K562 (cell line): ENCODE measurements around the gene TPI1. TPM values are rescaled to one million over a fixed set of nuclear protein-coding genes. Genes with fewer than 3 reads are reported as not detected.

Experiments used
- ATAC-seq: fragments of 200-7000 bp; cut with Tn5 transposase; 3 replicates; pipeline ENCODE4 v1.9.1; 2020; ENCODE audit warnings: moderate library complexity
- BruUV-seq: library from RNA; stranded (reverse); fragments of 400-500 nt; replicated peaks from 2 replicates; lab custom pipeline; 2021; lab: Mats Ljungman, UMichigan
- CTCF ChIA-PET: fragments of 300-600 bp; formaldehyde crosslinking; extraction: SDS; loops from one replicate; lab custom pipeline; 2021; ENCODE audit warnings: low intra/inter-chr PET ratio; lab: Yijun Ruan, JAX
- POLR2A ChIA-PET: fragments of 300-600, 350-650 bp; sonication (Branson Sonifier 250); formaldehyde crosslinking; extraction: SDS; loops from one replicate; lab custom pipeline; 2021; ENCODE audit warnings: antibody characterized with exemption, inconsistent platforms; lab: Yijun Ruan, JAX
- DNase-seq, 4 experiments: peaks; one replicate each; pipeline versions ENCODE4 v3.0.0 to v3.0.0-alpha.2; 2011 to 2018; ENCODE audit warnings: low spot score in 3 of 4, mixed read lengths in 3 of 4; ENCODE audit errors: extremely low read depth in 1 of 4
- FAIRE-seq: peaks from 2 replicates; lab custom pipeline; 2011; peaks lifted over from hg19 to GRCh38; lab: Jason Lieb, UNC
- H2AFZ ChIP-seq: 2 replicates; pipeline ENCODE4 v1.6.0; 2011; ENCODE audit warnings: low read depth, low read length, control low read depth, inconsistent platforms
- H3K27ac ChIP-seq: fragments of 200-600 bp; 3 replicates; pipeline ENCODE4 v1.8.0; 2011; ENCODE audit warnings: low read depth, mild to moderate bottlenecking, control low read depth, inconsistent platforms, low read length, moderate library complexity, mixed read lengths; ENCODE audit errors: extremely low read depth
- H3K27me3 ChIP-seq, 2 experiments: fragments of 300-600 bp in 1 of 2; 2 replicates in 1 of 2; 3 replicates in 1 of 2; pipeline versions ENCODE4 v1.6.0 to v1.8.0; 2011; ENCODE audit warnings: inconsistent platforms in 2 of 2, low read length in 2 of 2, mild to moderate bottlenecking in 1 of 2, mixed read lengths in 1 of 2, moderate library complexity in 1 of 2; ENCODE audit not compliant: control insufficient read depth in 2 of 2, insufficient read depth in 2 of 2
- H3K36me3 ChIP-seq: fragments of 300-600 bp; 3 replicates; pipeline ENCODE4 v1.8.0; 2011; ENCODE audit warnings: mild to moderate bottlenecking, low read length, inconsistent platforms; ENCODE audit not compliant: control insufficient read depth, insufficient read depth
- H3K4me1 ChIP-seq, 2 experiments: fragments of 200-600 bp in 1 of 2; replicated peaks in 1 of 2; 2 replicates in 1 of 2; 3 replicates in 1 of 2; pipeline versions ENCODE4 v1.5.1 to v1.8.0; 2011; ENCODE audit warnings: inconsistent platforms in 2 of 2, low read length in 2 of 2, mild to moderate bottlenecking in 1 of 2, mixed read lengths in 1 of 2, moderate library complexity in 1 of 2; ENCODE audit not compliant: control insufficient read depth in 2 of 2, insufficient read depth in 2 of 2
- H3K4me2 ChIP-seq: 2 replicates; pipeline ENCODE4 v1.6.1; 2011; ENCODE audit warnings: low read length, control low read depth, inconsistent platforms, mixed read lengths; ENCODE audit not compliant: insufficient read depth
- H3K4me3 ChIP-seq: fragments of 200-600 bp; sonication (generic), shearing (Covaris generic); 2 replicates; pipeline ENCODE4 v1.5.1; 2016; ENCODE audit warnings: control low read depth, inconsistent platforms
- H3K79me2 ChIP-seq: fragments of 200-600 bp; 3 replicates; pipeline ENCODE4 v1.8.0; 2011; ENCODE audit warnings: low read length, inconsistent platforms; ENCODE audit not compliant: control insufficient read depth, insufficient read depth
- H3K9ac ChIP-seq, 2 experiments: 2 replicates each; pipeline versions ENCODE4 v1.6.0 to v1.6.1; 2011; ENCODE audit warnings: low read depth in 2 of 2, low read length in 2 of 2, control low read depth in 1 of 2, inconsistent platforms in 1 of 2, mild to moderate bottlenecking in 1 of 2, mixed read lengths in 1 of 2; ENCODE audit not compliant: insufficient read depth in 1 of 2
- H3K9me1 ChIP-seq: one replicate; pipeline ENCODE4 v1.6.0; 2011; ENCODE audit warnings: inconsistent platforms, mild to moderate bottlenecking, low read length, moderate library complexity; ENCODE audit not compliant: control insufficient read depth, insufficient read depth
- H3K9me3 ChIP-seq: replicated peaks from 2 replicates; pipeline ENCODE4 v1.5.1; 2011; ENCODE audit warnings: low read depth, low read length, inconsistent platforms; ENCODE audit not compliant: control insufficient read depth, insufficient read depth
- H4K20me1 ChIP-seq: replicated peaks from 2 replicates; pipeline ENCODE4 v1.6.1; 2011; ENCODE audit warnings: low read length, inconsistent platforms, mixed read lengths; ENCODE audit not compliant: control insufficient read depth, insufficient read depth
- ARNT ChIP-seq, 2 experiments: fragments of 450-650 bp; IDR thresholded peaks; 2 replicates each; pipeline ENCODE4 v1.6.1; 2016; ENCODE audit warnings: mild to moderate bottlenecking in 1 of 2
- BHLHE40 ChIP-seq: IDR thresholded peaks from 2 replicates; pipeline ENCODE4 v1.6.1; 2011; ENCODE audit warnings: low read length, improper control_type of control experiment
- CBFA2T3 ChIP-seq: fragments of 450-650 bp; IDR thresholded peaks from 2 replicates; pipeline ENCODE4 v1.6.1; 2017
- ESRRB ChIP-seq: fragments of 250-450 bp; sonication (Bioruptor Pico); IDR thresholded peaks from 2 replicates; pipeline ENCODE4 v1.5.0; 2020; ENCODE audit warnings: mild to moderate bottlenecking, moderate library complexity, borderline replicate concordance
- FOXP1 ChIP-seq: sonication (generic); formaldehyde crosslinking; IDR thresholded peaks from 2 replicates; pipeline ENCODE4 v1.8.0; 2022; ENCODE audit warnings: mild to moderate bottlenecking, missing genetic modification reagents
- HMGXB4 ChIP-seq: sonication (generic); formaldehyde crosslinking; IDR thresholded peaks from 2 replicates; pipeline ENCODE4 v1.8.1; 2023; ENCODE audit warnings: mild to moderate bottlenecking, missing genetic modification reagents
- KDM2B ChIP-seq: fragments of 250-450 bp; sonication (Bioruptor Pico); IDR thresholded peaks from 2 replicates; pipeline ENCODE4 v1.8.0; 2021; ENCODE audit warnings: mild to moderate bottlenecking, moderate library complexity
- NKRF ChIP-seq: fragments of 450-650 bp; IDR thresholded peaks from 2 replicates; pipeline ENCODE4 v1.6.1; 2016; ENCODE audit warnings: borderline replicate concordance
- RB1 ChIP-seq: fragments of 450-650 bp; IDR thresholded peaks from 2 replicates; pipeline ENCODE4 v1.6.1; 2017; ENCODE audit warnings: low read depth, mild to moderate bottlenecking
- SREBF1 ChIP-seq: fragments of 150-350 bp; IDR thresholded peaks from 2 replicates; pipeline ENCODE4 v1.6.1; 2014; ENCODE audit warnings: antibody characterized with exemption, low read depth, low read length, borderline replicate concordance
- YBX1 ChIP-seq: fragments of 450-650 bp; IDR thresholded peaks from 2 replicates; pipeline ENCODE4 v1.7.1; 2016; ENCODE audit warnings: mild to moderate bottlenecking
- WGBS: fragments of 100-300 bp; shearing (Covaris generic); methylation state at CpG from one replicate; pipeline ENCODE4 v1.1.6; 2016; ENCODE audit warnings: low coverage, mixed read lengths; ENCODE audit not compliant: insufficient coverage; ENCODE audit errors: missing lambda C conversion rate; 5-methylcytosine and 5-hydroxymethylcytosine counted together
- in situ Hi-C: fragments of 300-500 bp; cut with MboI; formaldehyde crosslinking; loops from 4 replicates; pipeline ENCODE4 v1.15.0; 2018; ENCODE audit warnings: inconsistent platforms, mixed read lengths
- intact Hi-C: fragments of 100-400 bp; cut with micrococcal nuclease; formaldehyde crosslinking; loops from 2 replicates; pipeline ENCODE4 v1.14.2; 2022
- polyA plus RNA-seq, 8 experiments: library from polyadenylated mRNA; depleted of rRNA in 4 of 8; stranded (reverse) in 5 of 8; unstranded in 3 of 8; fragments of >200 nt; fragmentation: Nextera tagmentation in 2 of 8; fragmentation: Illumina TruSeq in 1 of 8; extraction: Ambion mirVana in 2 of 8; extraction: Trizol in 1 of 8; gene quantifications; 2 replicates each; pipeline versions ENCODE4 v1.2.1 to v1.2.3, GENCODE V29; 2011 to 2014; ENCODE audit warnings: inconsistent platforms in 1 of 8, missing spikeins in 1 of 8
- total RNA-seq, 7 experiments: library from RNA; depleted of rRNA in 6 of 7; stranded (reverse); fragments of >200 nt in 6 of 7; fragmentation: Illumina TruSeq in 2 of 7; extraction: Trizol in 2 of 7; gene quantifications; 2 replicates each; pipeline versions ENCODE4 v1.2.1 to v1.2.3, GENCODE V29; 2011 to 2021; ENCODE audit warnings: low replicate concordance in 1 of 7
- TF ChIP-seq, protein P1 (sequence below): fragments of 250-450 bp; sonication (Bioruptor Pico); IDR thresholded peaks from 2 replicates; pipeline ENCODE4 v1.4.0; 2020; ENCODE audit warnings: mild to moderate bottlenecking

TPI1 gene
- total and polyA plus RNA-seq, 9 of the 15 experiments (the other 6 are each of a cell fraction or from before 2014, with no cell fraction given): 662 to 4,971 (median 892) TPM

DNA sequence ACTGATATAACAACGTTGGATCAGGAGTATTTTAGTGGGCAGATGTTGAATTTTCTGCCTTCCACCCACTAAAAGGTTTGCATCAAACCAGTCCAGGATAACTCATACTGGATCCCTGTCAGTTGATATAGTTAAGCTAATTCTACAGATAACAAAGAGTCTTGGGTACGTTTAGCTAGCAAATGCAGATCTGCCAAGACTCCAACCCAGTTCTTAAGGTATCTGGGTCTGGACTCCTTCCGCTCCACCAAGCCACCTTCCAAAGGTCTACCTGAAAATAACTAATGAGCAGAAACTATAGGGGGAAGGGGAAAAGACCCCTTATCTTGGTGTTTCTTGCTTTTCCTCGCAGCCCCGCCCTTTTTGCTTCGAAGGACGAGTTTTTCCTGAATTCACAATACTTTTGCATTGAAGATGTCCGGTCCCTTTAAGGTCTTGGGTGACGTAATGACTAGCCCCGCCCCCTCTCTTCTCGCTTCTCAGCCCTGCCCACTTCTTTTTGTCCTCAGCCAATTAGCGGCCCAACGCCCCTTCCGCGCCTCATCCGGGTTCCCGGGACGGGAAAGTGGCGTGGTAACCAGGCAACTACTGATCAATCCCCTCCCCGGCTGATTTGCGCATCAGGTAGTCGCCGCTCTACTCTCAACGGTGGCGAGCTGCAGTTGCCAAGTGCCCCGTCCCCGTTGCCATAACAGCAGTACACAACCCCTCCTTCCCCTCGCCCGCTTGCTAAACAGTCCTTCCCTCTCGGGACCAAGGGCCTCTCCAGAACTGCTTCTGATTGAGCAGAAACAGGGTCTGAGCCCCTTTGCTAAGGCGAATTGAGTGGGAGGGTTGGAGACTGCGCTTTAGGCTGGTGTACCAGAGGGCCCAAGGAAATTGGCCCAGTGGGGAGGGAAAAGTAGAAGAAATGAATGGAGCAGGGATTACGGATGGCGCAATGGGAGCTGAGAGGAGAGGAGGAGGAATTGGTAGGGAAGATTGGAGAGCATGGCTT, 37.2 kb downstream of the TPI1 start, which contains the start of gene LRRC23 (continued):
- TF ChIP-seq NKRF: peak; percentile 72
- TF ChIP-seq, all 486 proteins: peak for 42

DNA sequence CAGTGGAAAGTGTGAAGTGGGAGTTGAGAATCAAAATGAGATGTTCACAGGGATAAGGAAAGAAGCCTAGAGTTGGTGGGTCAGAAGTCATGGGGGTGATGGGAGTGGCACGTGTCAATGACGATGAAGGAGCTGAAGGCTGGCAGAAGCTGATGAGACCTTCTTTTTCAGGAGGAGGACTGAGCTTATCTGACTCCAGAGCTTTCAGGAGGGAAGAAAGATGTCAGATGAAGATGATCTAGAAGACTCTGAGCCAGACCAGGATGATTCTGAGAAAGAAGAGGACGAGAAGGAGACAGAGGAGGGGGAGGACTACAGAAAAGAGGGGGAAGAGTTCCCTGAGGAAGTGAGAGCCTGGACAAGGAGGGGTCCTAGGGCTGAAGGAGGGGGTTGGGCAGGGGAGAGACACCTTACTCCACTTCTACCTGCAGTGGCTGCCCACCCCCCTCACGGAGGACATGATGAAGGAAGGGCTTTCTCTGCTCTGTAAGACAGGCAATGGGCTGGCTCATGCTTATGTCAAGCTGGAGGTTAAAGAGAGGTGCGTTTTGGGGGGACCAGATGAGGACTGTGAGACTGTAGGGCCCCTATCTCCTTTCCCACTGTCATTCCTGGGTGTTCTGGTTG, 38.2 kb downstream of the TPI1 start:
- 5% methylated on average over 5 of the region's 5 CpGs for WGBS
- Histone ChIP-seq H3K4me2 (peak overlapping the region; percentile 96), H4K20me1 (no peaks in the 10 kb centered on the region), H3K27ac (peak overlapping the region; percentile 67; the same call in 2 of the 3 replicates), H3K9me3 (no peaks in the 10 kb centered on the region; the same call in 1 of the 2 replicates), H3K9ac (peak overlapping the region; percentile 79 to 85; a peak in 3 of 4 replicates), H3K4me1 (peaks cover 11 to 15% of the 10 kb centered on the region in 2 experiments; a peak in 4 of 5 replicates), H3K4me3 (peak overlapping the region; percentile 68), H3K36me3 (no peaks in the 10 kb centered on the region), H2AFZ (peak overlapping the region; percentile 98; the same call in 1 of the 2 replicates), H3K9me1 (no peaks in the 10 kb centered on the region), H3K27me3 (no peaks in the 10 kb centered on the region), H3K79me2 (no peaks in the 10 kb centered on the region)
- ChIA-PET CTCF (no interaction called here), POLR2A (interaction anchor here (0.6 to 1.5 kb wide), 6 partner anchors 36 to 325 kb away, joined by 3 to 6 read pairs (median 3); no protein-coding TSS in a partner anchor)
- intact Hi-C loops: no loop called here
- ATAC-seq (no peak), FAIRE-seq (no peak), DNase-seq (peak in 1 of 4 experiments; percentile 22)
- no TSS peak for BruUV-seq
- TF ChIP-seq RB1: no peak
- peak; percentile 33; the same call in 1 of the 2 replicates for TF ChIP-seq CBFA2T3
- TF ChIP-seq, protein P1, sequence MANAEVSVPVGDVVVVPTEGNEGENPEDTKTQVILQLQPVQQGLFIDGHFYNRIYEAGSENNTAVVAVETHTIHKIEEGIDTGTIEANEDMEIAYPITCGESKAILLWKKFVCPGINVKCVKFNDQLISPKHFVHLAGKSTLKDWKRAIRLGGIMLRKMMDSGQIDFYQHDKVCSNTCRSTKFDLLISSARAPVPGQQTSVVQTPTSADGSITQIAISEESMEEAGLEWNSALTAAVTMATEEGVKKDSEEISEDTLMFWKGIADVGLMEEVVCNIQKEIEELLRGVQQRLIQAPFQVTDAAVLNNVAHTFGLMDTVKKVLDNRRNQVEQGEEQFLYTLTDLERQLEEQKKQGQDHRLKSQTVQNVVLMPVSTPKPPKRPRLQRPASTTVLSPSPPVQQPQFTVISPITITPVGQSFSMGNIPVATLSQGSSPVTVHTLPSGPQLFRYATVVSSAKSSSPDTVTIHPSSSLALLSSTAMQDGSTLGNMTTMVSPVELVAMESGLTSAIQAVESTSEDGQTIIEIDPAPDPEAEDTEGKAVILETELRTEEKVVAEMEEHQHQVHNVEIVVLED: no peak
- 0 out of 2 replicates have a peak, but pooled peaks have one; percentile 12 for TF ChIP-seq YBX1
- no peak for TF ChIP-seq FOXP1 (CRISPR knock-in tag)
- TF ChIP-seq HMGXB4 (CRISPR knock-in tag): no peak
- 0 out of 2 replicates have a peak, but pooled peaks have one; percentile 20 for TF ChIP-seq BHLHE40
- no peak for TF ChIP-seq ESRRB (CRISPR knock-in tag)
- peak in 1 of 2 experiments; percentile 99; a peak in 2 of 4 replicates for TF ChIP-seq ARNT (IDR thresholded peaks at IDR 0.05)
- TF ChIP-seq KDM2B (CRISPR knock-in tag): no peak
- no peak for TF ChIP-seq SREBF1
- in situ Hi-C loops: no loop called here
